Prostate gland (tissue), 2 donors: ENCODE measurements around the gene STK38.

ENCODE experiments used
- CTCF ChIP-seq, 4 experiments: fragments of 200-600 bp in 2 of 4; fragments of 450-650 bp in 2 of 4; sonication (generic) in 2 of 4; IDR thresholded peaks; 1 replicate in 3 of 4; 2 replicates in 1 of 4; pipeline ENCODE4 v1.5.1; 2016 to 2019; ENCODE audit warnings: antibody characterized with exemption in 4 of 4, mild to moderate bottlenecking in 2 of 4, moderate library complexity in 2 of 4
- POLR2A ChIP-seq: fragments of 450-650 bp; IDR thresholded peaks from one replicate; pipeline ENCODE4 v1.6.1; 2016; ENCODE audit warnings: antibody characterized with exemption, mild to moderate bottlenecking

DNA sequence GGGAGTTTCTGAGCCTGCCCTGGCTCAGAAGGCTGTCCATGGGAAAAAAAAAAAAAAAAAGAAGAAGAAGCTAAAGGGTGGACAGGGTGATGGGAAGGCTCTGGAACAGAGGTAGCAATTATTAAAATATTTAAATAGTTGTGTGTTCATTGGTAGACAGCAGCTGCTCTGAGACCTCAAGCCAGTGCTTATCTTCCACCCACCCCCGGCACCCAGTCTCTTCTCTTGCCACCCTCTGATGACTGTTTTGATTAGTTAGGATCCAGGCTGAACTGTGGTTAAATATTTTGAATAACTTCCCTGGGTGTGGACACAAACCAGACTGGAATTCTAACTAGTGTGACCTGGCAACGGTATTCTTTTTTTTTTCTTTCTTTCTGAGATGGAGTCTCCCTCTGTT lies 30.0 kb upstream of the STK38 start:
- TF ChIP-seq CTCF (IDR thresholded peaks at IDR 0.05) = no peak
- TF ChIP-seq POLR2A = no peak
